22Rv1 (cell line): ENCODE results near the gene FBXO28.
A peak's percentile ranks its signal among the peaks of the same experiment; 100 is the strongest.

Experiments used
- H3K27ac ChIP-seq: fragments of 450-650 bp; 2 replicates; pipeline ENCODE4 v1.5.1; 2017
- ZFX ChIP-seq: fragments of 450-650 bp; IDR thresholded peaks from 2 replicates; pipeline ENCODE4 v1.6.1; 2017; ENCODE audit warnings: antibody characterized with exemption, borderline replicate concordance
- TF ChIP-seq, protein P1 (sequence below): fragments of 450-650 bp; IDR thresholded peaks from 2 replicates; pipeline ENCODE4 v1.5.1; 2017; ENCODE audit warnings: mild to moderate bottlenecking

FBXO28 gene

DNA sequence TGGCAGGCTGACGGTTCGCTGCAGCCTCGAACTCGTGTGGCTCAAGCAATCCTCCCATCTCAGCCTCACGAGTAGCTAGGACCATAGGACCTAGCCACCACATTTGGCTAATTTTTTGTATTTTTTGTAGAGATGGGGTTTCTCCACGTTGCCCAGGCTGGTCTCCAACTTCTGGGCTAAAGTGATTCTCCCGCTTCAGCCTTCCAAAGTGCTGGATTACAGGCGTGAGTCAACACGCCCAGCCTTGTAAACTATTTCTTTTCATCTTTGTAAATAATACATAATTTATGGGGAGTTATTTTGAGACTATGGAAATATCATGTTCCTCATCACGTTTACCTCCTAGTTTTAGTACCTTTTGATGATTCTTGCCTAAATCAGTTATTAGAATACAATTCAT is 906 bp upstream of the FBXO28 start:
- H3K27ac ChIP-seq = peak overlapping the region; percentile 68
- TF ChIP-seq, protein P1, sequence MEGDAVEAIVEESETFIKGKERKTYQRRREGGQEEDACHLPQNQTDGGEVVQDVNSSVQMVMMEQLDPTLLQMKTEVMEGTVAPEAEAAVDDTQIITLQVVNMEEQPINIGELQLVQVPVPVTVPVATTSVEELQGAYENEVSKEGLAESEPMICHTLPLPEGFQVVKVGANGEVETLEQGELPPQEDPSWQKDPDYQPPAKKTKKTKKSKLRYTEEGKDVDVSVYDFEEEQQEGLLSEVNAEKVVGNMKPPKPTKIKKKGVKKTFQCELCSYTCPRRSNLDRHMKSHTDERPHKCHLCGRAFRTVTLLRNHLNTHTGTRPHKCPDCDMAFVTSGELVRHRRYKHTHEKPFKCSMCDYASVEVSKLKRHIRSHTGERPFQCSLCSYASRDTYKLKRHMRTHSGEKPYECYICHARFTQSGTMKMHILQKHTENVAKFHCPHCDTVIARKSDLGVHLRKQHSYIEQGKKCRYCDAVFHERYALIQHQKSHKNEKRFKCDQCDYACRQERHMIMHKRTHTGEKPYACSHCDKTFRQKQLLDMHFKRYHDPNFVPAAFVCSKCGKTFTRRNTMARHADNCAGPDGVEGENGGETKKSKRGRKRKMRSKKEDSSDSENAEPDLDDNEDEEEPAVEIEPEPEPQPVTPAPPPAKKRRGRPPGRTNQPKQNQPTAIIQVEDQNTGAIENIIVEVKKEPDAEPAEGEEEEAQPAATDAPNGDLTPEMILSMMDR = no peak
- no peak for TF ChIP-seq ZFX

- no peak for TF ChIP-seq ZFX
- TF ChIP-seq, protein P1 = no peak
These were observed 380 bp upstream of the FBXO28 start for GRCh38 chr1:224113545-224113917.

DNA sequence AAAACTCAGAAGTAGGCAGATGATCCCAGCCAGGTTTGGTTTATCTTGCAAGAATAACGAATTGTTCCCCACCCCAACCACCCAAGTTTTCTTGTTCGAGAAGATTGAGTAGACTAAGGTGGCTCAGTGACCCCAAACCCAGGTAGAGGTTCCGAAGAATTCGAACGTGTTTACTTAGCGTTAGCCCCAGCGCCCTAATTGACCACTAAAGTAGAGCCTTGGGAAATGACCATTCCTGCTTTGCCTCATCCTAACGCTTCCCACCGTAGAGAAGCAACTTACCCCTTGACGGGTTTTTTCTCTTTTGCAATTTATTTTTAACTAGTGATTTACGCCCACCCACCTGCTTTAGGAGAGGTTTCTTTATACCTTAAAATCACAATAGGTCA is 870 bp downstream of the FBXO28 start:
- TF ChIP-seq, protein P1 = no peak
- no peak for TF ChIP-seq ZFX
- H3K27ac ChIP-seq = peak overlapping the region; percentile 68

More at GRCh38 chr1:224113545-224113917, 380 bp upstream of the FBXO28 start:
- peak overlapping the region; percentile 68 for H3K27ac ChIP-seq

- TF ChIP-seq, protein P1 = peak; percentile 76
- no peak for TF ChIP-seq ZFX
- peak overlapping the region; percentile 17 for H3K27ac ChIP-seq
These were observed 2.2 kb downstream of the FBXO28 start for GRCh38 chr1:224116131-224116530.

DNA sequence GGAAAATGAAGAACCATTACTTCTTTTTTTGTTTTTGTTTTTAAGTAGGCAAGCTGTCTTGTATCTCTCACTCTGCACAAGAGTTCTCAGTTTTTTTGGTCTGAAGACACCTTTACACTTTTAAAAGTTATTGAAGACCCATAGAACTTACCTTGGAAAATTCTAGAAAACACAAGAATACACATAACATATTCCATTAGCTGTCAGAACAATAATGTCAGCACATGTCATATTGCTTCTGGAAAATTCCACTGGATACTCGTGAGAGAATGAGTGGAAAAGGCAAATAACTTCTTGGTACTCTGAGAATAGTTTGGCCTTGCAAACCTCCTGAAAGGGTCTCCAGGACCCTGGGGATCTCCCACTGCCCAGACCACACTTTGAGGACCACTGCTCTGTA is 4.8 kb downstream of the FBXO28 start:
- TF ChIP-seq, protein P1 = no peak
- TF ChIP-seq ZFX = no peak
- H3K27ac ChIP-seq = no peak overlapping the region

DNA sequence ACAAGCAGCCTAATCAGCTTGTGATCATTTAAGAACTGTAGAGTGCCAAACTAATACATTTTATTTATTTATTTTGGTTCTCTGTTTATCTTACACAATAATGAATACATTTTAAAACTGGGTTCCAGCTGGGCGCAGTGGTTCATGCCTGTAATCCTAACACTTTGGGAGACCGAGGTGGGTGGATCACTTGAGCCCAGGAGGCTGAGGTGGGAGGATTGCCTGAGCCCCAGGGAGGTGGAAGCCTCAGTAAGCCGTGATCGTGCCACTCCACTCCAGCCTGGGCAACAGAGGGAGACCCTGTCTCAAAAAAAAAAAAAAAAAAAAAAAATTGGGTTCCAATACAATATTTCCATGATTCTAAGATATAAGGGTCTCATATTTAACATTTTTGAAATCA is 9.2 kb downstream of the FBXO28 start:
- no peak for TF ChIP-seq ZFX
- TF ChIP-seq, protein P1 = no peak
- no peak overlapping the region for H3K27ac ChIP-seq

- no peak overlapping the region for H3K27ac ChIP-seq
- TF ChIP-seq, protein P1 = no peak
- no peak for TF ChIP-seq ZFX
These were observed 10.3 kb downstream of the FBXO28 start for GRCh38 chr1:224124220-224124619.
